PC-9 (cell line): ENCODE data around the gene TBC1D8B.
A peak's percentile ranks its signal among the peaks of the same experiment; 100 is the strongest.

Experiments used
- CTCF ChIP-seq: fragments of 200-600 bp; sonication (generic); conservative IDR thresholded peaks from 2 replicates; pipeline ENCODE4 v1.6.1; 2017; ENCODE audit warnings: mixed run types, antibody characterized with exemption, mild to moderate bottlenecking, moderate library complexity
- EZH2 ChIP-seq: fragments of 200-600 bp; sonication (generic); IDR thresholded peaks from 2 replicates; pipeline ENCODE4 v1.8.0; 2017; ENCODE audit warnings: antibody characterized with exemption, low read depth

- TF ChIP-seq EZH2 (no peak), CTCF (peak; percentile 63)
Measured at GRCh38 chrX:106862972-106863688, 60.7 kb downstream of the TBC1D8B start.
